GM23338 (cell line): ENCODE measurements around the gene PURA. TPM values are rescaled to one million over a fixed set of nuclear protein-coding genes. Genes with fewer than 3 reads are reported as not detected.

Source experiments
- ATAC-seq: fragments of 200-7000 bp; cut with Tn5 transposase; 3 replicates; pipeline ENCODE4 v1.9.1; 2020
- DNase-seq: peaks from one replicate; pipeline ENCODE4 v3.0.0-alpha.2; 2015; ENCODE audit warnings: low spot score
- H2AFZ ChIP-seq: fragments of 200-600 bp; sonication (generic); 2 replicates; pipeline ENCODE4 v1.8.0; 2016; ENCODE audit warnings: antibody characterized with exemption, mild to moderate bottlenecking, moderate library complexity
- H3F3A ChIP-seq: fragments of 200-600 bp; sonication (generic); replicated peaks from 2 replicates; pipeline ENCODE4 v1.8.0; 2017; ENCODE audit warnings: antibody characterized with exemption, mixed run types, low read depth
- H3K27ac ChIP-seq: fragments of 200-600 bp; sonication (generic); 2 replicates; pipeline ENCODE4 v1.6.1; 2016; ENCODE audit warnings: low read depth
- H3K27me3 ChIP-seq: fragments of 200-600 bp; sonication (generic); 2 replicates; pipeline ENCODE4 v1.8.0; 2016; ENCODE audit warnings: mild to moderate bottlenecking, mixed run types, moderate library complexity; ENCODE audit not compliant: insufficient read depth
- H3K36me3 ChIP-seq: fragments of 200-600 bp; sonication (generic); 2 replicates; pipeline ENCODE4 v1.8.0; 2016; ENCODE audit warnings: mild to moderate bottlenecking; ENCODE audit not compliant: insufficient read depth
- H3K4me1 ChIP-seq: fragments of 200-600 bp; sonication (generic); 2 replicates; pipeline ENCODE4 v1.8.0; 2016; ENCODE audit warnings: mild to moderate bottlenecking, moderate library complexity; ENCODE audit not compliant: insufficient read depth
- H3K4me2 ChIP-seq: fragments of 200-600 bp; sonication (generic); 2 replicates; pipeline ENCODE4 v1.7.1; 2017; ENCODE audit warnings: mixed run types
- H3K4me3 ChIP-seq: fragments of 200-600 bp; sonication (generic); 2 replicates; pipeline ENCODE4 v1.6.1; 2016; ENCODE audit warnings: mixed run types
- H3K79me2 ChIP-seq: fragments of 200-600 bp; sonication (generic); replicated peaks from 2 replicates; pipeline ENCODE4 v1.8.0; 2017; ENCODE audit warnings: mild to moderate bottlenecking; ENCODE audit not compliant: insufficient read depth
- H3K9me2 ChIP-seq: fragments of 200-600 bp; sonication (generic); 2 replicates; pipeline ENCODE4 v1.8.0; 2017; ENCODE audit not compliant: insufficient read depth
- H4K20me1 ChIP-seq: fragments of 200-600 bp; sonication (generic); replicated peaks from 2 replicates; pipeline ENCODE4 v1.8.0; 2017; ENCODE audit warnings: mild to moderate bottlenecking; ENCODE audit not compliant: insufficient read depth
- H3K27ac Mint-ChIP-seq: 2 replicates; pipeline ENCODE4 v1.8.0; 2020; ENCODE audit warnings: inconsistent platforms, mild to moderate bottlenecking, moderate library complexity, mixed read lengths
- H3K27me3 Mint-ChIP-seq: 3 replicates; pipeline ENCODE4 v1.8.0; 2022; ENCODE audit warnings: low read depth, mild to moderate bottlenecking, moderate library complexity, mixed read lengths, inconsistent platforms; ENCODE audit not compliant: insufficient read depth, poor library complexity
- H3K36me3 Mint-ChIP-seq: 3 replicates; pipeline ENCODE4 v1.8.0; 2021; ENCODE audit warnings: low read depth, mild to moderate bottlenecking, inconsistent platforms, moderate library complexity, mixed read lengths
- H3K4me1 Mint-ChIP-seq: 3 replicates; pipeline ENCODE4 v1.8.0; 2020; ENCODE audit warnings: mild to moderate bottlenecking, inconsistent platforms, mixed read lengths
- H3K4me3 Mint-ChIP-seq: 3 replicates; pipeline ENCODE4 v1.8.0; 2021; ENCODE audit warnings: moderate library complexity, mild to moderate bottlenecking, inconsistent platforms, mixed read lengths
- H3K9me3 Mint-ChIP-seq: 3 replicates; pipeline ENCODE4 v1.8.0; 2020; ENCODE audit warnings: moderate library complexity, mild to moderate bottlenecking, inconsistent platforms, mixed read lengths
- CREB1 ChIP-seq: fragments of 250-450 bp; sonication (Bioruptor Pico); IDR thresholded peaks from 2 replicates; pipeline ENCODE4 v1.5.0; 2020; ENCODE audit warnings: low read depth, mild to moderate bottlenecking, moderate library complexity
- EZH2 ChIP-seq: fragments of 200-600 bp; sonication (generic); IDR thresholded peaks from one replicate; pipeline ENCODE4 v1.8.0; 2017; ENCODE audit warnings: antibody characterized with exemption, mild to moderate bottlenecking, low read depth; ENCODE audit not compliant: unreplicated experiment
- EZH2phosphoT487 ChIP-seq: fragments of 200-600 bp; sonication (generic); IDR thresholded peaks from one replicate; pipeline ENCODE4 v1.8.1; 2018; ENCODE audit warnings: antibody characterized with exemption; ENCODE audit not compliant: unreplicated experiment
- JUNB ChIP-seq: IDR thresholded peaks from one replicate; pipeline ENCODE4 v1.6.1; 2016; ENCODE audit warnings: antibody characterized with exemption; ENCODE audit not compliant: unreplicated experiment
- NANOG ChIP-seq: IDR thresholded peaks from 2 replicates; pipeline ENCODE4 v1.6.1; 2016; ENCODE audit warnings: antibody characterized with exemption, borderline replicate concordance
- POLR2AphosphoS5 ChIP-seq: IDR thresholded peaks from 2 replicates; pipeline ENCODE4 v1.6.1; 2016; ENCODE audit warnings: antibody characterized with exemption, low read depth
- STAT1 ChIP-seq: IDR thresholded peaks from one replicate; pipeline ENCODE4 v1.6.1; 2016; ENCODE audit warnings: antibody characterized with exemption; ENCODE audit not compliant: unreplicated experiment
- ZNF114 ChIP-seq: fragments of 250-450 bp; sonication (Bioruptor Pico); IDR thresholded peaks from 2 replicates; pipeline ENCODE4 v1.5.0; 2020; ENCODE audit warnings: mild to moderate bottlenecking, moderate library complexity
- ZNF331 ChIP-seq: fragments of 250-450 bp; sonication (Bioruptor Pico); IDR thresholded peaks from 2 replicates; pipeline ENCODE4 v1.5.0; 2020; ENCODE audit warnings: low read depth, mild to moderate bottlenecking, moderate library complexity
- polyA plus RNA-seq: library from polyadenylated mRNA; unstranded; fragments of >200 nt; fragmentation: Nextera tagmentation; extraction: Ambion mirVana; gene quantifications from 2 replicates; pipeline ENCODE4 v1.2.1, GENCODE V29; 2016
- total RNA-seq: library from RNA; depleted of rRNA; stranded (reverse); fragments of >200 nt; shearing (Covaris generic); gene quantifications from 2 replicates; pipeline ENCODE4 v1.2.3, GENCODE V29; 2014
- TF ChIP-seq, protein P1 (sequence below): fragments of 250-450 bp; sonication (Bioruptor Pico); IDR thresholded peaks from 2 replicates; pipeline ENCODE4 v1.5.0; 2020; ENCODE audit warnings: mild to moderate bottlenecking, moderate library complexity
- TF ChIP-seq, protein P2 (sequence below): IDR thresholded peaks from one replicate; pipeline ENCODE4 v1.6.1; 2018; ENCODE audit warnings: antibody characterized with exemption; ENCODE audit not compliant: unreplicated experiment
- TF ChIP-seq, protein P3 (sequence below): IDR thresholded peaks from 2 replicates; pipeline ENCODE4 v1.6.1; 2016; ENCODE audit warnings: antibody characterized with exemption
- TF ChIP-seq, protein P4 (sequence below), 2 experiments: fragments of 200-600 bp in 1 of 2; sonication (generic) in 1 of 2; conservative IDR thresholded peaks; 2 replicates each; pipeline versions ENCODE4 v1.5.1 to v1.6.1; 2016 to 2017; ENCODE audit warnings: antibody characterized with exemption in 2 of 2, low read depth in 2 of 2, mild to moderate bottlenecking in 2 of 2, moderate library complexity in 1 of 2

Gene PURA
- total and polyA plus RNA-seq, 2 experiments from 2014 or later, result 1.5 to 2.3 TPM

DNA sequence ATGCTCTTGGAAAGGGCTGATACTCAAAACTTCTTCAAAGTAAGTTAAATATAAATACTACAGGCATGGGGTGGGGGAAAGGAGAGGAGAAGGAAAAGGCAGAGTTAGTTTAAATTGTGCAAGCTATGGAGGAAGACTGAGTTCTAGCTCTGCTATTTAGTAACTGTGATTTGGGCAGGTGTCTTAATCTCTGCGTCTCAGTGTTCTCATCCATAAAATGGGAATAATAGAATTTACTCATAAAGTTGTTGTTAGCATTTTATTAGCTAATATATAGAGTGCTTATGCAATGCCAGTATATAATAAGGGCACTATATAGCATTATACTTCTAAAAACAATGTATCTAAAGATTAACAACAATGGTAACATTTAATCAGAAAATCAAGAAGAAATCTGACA, 12.7 kb upstream of the PURA start:
- Histone ChIP-seq H3K4me1 (no peaks in the 10 kb centered on the region), H4K20me1 (no peaks in the 10 kb centered on the region), H3K36me3 (no peaks in the 10 kb centered on the region), H3K27me3 (peaks cover 61% of the 10 kb centered on the region), H3K27ac (no peak overlapping the region), H3F3A (no peaks in the 10 kb centered on the region), H2AFZ (no peak overlapping the region), H3K9me2 (no peaks in the 10 kb centered on the region), H3K4me3 (no peak overlapping the region), H3K4me2 (no peak overlapping the region), H3K79me2 (no peaks in the 10 kb centered on the region)
- ATAC-seq, result no peak
- Mint-ChIP-seq H3K4me3 (no peak overlapping the region), H3K27ac (no peak overlapping the region), H3K4me1 (peaks cover 2% of the 10 kb centered on the region; the same call in 1 of the 3 replicates), H3K36me3 (no peaks in the 10 kb centered on the region), H3K27me3 (peaks cover 29% of the 10 kb centered on the region), H3K9me3 (no peaks in the 10 kb centered on the region)
- TF ChIP-seq ZNF114 (no peak), JUNB (no peak), NANOG (no peak), EZH2phosphoT487 (no peak), ZNF331 (CRISPR knock-in tag) (no peak), STAT1 (no peak), CREB1 (CRISPR knock-in tag) (no peak), POLR2AphosphoS5 (no peak), EZH2 (no peak)
- TF ChIP-seq, protein P1, sequence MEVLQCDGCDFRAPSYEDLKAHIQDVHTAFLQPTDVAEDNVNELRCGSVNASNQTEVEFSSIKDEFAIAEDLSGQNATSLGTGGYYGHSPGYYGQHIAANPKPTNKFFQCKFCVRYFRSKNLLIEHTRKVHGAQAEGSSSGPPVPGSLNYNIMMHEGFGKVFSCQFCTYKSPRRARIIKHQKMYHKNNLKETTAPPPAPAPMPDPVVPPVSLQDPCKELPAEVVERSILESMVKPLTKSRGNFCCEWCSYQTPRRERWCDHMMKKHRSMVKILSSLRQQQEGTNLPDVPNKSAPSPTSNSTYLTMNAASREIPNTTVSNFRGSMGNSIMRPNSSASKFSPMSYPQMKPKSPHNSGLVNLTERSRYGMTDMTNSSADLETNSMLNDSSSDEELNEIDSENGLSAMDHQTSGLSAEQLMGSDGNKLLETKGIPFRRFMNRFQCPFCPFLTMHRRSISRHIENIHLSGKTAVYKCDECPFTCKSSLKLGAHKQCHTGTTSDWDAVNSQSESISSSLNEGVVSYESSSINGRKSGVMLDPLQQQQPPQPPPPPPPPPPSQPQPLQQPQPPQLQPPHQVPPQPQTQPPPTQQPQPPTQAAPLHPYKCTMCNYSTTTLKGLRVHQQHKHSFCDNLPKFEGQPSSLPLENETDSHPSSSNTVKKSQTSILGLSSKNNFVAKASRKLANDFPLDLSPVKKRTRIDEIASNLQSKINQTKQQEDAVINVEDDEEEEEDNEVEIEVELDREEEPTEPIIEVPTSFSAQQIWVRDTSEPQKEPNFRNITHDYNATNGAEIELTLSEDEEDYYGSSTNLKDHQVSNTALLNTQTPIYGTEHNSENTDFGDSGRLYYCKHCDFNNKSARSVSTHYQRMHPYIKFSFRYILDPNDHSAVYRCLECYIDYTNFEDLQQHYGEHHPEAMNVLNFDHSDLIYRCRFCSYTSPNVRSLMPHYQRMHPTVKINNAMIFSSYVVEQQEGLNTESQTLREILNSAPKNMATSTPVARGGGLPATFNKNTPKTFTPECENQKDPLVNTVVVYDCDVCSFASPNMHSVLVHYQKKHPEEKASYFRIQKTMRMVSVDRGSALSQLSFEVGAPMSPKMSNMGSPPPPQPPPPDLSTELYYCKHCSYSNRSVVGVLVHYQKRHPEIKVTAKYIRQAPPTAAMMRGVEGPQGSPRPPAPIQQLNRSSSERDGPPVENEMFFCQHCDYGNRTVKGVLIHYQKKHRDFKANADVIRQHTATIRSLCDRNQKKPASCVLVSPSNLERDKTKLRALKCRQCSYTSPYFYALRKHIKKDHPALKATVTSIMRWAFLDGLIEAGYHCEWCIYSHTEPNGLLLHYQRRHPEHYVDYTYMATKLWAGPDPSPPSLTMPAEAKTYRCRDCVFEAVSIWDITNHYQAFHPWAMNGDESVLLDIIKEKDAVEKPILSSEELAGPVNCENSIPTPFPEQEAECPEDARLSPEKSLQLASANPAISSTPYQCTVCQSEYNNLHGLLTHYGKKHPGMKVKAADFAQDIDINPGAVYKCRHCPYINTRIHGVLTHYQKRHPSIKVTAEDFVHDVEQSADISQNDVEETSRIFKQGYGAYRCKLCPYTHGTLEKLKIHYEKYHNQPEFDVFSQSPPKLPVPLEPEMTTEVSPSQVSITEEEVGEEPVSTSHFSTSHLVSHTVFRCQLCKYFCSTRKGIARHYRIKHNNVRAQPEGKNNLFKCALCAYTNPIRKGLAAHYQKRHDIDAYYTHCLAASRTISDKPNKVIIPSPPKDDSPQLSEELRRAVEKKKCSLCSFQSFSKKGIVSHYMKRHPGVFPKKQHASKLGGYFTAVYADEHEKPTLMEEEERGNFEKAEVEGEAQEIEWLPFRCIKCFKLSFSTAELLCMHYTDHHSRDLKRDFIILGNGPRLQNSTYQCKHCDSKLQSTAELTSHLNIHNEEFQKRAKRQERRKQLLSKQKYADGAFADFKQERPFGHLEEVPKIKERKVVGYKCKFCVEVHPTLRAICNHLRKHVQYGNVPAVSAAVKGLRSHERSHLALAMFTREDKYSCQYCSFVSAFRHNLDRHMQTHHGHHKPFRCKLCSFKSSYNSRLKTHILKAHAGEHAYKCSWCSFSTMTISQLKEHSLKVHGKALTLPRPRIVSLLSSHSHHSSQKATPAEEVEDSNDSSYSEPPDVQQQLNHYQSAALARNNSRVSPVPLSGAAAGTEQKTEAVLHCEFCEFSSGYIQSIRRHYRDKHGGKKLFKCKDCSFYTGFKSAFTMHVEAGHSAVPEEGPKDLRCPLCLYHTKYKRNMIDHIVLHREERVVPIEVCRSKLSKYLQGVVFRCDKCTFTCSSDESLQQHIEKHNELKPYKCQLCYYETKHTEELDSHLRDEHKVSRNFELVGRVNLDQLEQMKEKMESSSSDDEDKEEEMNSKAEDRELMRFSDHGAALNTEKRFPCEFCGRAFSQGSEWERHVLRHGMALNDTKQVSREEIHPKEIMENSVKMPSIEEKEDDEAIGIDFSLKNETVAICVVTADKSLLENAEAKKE (CRISPR knock-in tag), result no peak
- TF ChIP-seq, protein P2, sequence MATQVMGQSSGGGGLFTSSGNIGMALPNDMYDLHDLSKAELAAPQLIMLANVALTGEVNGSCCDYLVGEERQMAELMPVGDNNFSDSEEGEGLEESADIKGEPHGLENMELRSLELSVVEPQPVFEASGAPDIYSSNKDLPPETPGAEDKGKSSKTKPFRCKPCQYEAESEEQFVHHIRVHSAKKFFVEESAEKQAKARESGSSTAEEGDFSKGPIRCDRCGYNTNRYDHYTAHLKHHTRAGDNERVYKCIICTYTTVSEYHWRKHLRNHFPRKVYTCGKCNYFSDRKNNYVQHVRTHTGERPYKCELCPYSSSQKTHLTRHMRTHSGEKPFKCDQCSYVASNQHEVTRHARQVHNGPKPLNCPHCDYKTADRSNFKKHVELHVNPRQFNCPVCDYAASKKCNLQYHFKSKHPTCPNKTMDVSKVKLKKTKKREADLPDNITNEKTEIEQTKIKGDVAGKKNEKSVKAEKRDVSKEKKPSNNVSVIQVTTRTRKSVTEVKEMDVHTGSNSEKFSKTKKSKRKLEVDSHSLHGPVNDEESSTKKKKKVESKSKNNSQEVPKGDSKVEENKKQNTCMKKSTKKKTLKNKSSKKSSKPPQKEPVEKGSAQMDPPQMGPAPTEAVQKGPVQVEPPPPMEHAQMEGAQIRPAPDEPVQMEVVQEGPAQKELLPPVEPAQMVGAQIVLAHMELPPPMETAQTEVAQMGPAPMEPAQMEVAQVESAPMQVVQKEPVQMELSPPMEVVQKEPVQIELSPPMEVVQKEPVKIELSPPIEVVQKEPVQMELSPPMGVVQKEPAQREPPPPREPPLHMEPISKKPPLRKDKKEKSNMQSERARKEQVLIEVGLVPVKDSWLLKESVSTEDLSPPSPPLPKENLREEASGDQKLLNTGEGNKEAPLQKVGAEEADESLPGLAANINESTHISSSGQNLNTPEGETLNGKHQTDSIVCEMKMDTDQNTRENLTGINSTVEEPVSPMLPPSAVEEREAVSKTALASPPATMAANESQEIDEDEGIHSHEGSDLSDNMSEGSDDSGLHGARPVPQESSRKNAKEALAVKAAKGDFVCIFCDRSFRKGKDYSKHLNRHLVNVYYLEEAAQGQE, result no peak
- TF ChIP-seq, protein P3, sequence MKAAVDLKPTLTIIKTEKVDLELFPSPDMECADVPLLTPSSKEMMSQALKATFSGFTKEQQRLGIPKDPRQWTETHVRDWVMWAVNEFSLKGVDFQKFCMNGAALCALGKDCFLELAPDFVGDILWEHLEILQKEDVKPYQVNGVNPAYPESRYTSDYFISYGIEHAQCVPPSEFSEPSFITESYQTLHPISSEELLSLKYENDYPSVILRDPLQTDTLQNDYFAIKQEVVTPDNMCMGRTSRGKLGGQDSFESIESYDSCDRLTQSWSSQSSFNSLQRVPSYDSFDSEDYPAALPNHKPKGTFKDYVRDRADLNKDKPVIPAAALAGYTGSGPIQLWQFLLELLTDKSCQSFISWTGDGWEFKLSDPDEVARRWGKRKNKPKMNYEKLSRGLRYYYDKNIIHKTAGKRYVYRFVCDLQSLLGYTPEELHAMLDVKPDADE, result no peak
- TF ChIP-seq, protein P4, sequence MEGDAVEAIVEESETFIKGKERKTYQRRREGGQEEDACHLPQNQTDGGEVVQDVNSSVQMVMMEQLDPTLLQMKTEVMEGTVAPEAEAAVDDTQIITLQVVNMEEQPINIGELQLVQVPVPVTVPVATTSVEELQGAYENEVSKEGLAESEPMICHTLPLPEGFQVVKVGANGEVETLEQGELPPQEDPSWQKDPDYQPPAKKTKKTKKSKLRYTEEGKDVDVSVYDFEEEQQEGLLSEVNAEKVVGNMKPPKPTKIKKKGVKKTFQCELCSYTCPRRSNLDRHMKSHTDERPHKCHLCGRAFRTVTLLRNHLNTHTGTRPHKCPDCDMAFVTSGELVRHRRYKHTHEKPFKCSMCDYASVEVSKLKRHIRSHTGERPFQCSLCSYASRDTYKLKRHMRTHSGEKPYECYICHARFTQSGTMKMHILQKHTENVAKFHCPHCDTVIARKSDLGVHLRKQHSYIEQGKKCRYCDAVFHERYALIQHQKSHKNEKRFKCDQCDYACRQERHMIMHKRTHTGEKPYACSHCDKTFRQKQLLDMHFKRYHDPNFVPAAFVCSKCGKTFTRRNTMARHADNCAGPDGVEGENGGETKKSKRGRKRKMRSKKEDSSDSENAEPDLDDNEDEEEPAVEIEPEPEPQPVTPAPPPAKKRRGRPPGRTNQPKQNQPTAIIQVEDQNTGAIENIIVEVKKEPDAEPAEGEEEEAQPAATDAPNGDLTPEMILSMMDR (conservative IDR thresholded peaks at IDR 0.05; ENCODE audit: low read depth in 2 of 2), result no peak
- no peak for DNase-seq
